SHP77 (cell line): Measurements from ENCODE around the gene HS3ST5.
"Not testable (repeated sequence)": the region's sequence is repeated elsewhere in the genome, so short reads cannot be mapped to it uniquely, and the experiment has no call there.

Source experiments
- DNase-seq, 2 experiments: peaks; one replicate each; lab custom pipeline; 2025; lab: John Stamatoyannopoulos, UW

HS3ST5 gene

GRCh38 chr6:114092943-114093342, 249.9 kb downstream of the HS3ST5 start:
- DNase-seq: no peak

- no peak for DNase-seq
Observed at GRCh38 chr6:114090626-114091025, 252.2 kb downstream of the HS3ST5 start.

- no peak for DNase-seq
Observed at GRCh38 chr6:114087496-114087895, 255.3 kb downstream of the HS3ST5 start.

GRCh38 chr6:114085211-114085610, 257.6 kb downstream of the HS3ST5 start:
- no peak for DNase-seq

- no peak for DNase-seq
Observed at GRCh38 chr6:114084327-114084890, 258.4 kb downstream of the HS3ST5 start.

GRCh38 chr6:114083251-114083650, 259.6 kb downstream of the HS3ST5 start:
- DNase-seq: no peak

- DNase-seq: no peak
Observed at GRCh38 chr6:114081730-114082129, 261.1 kb downstream of the HS3ST5 start.

GRCh38 chr6:114080891-114081510, 261.8 kb downstream of the HS3ST5 start:
- DNase-seq: no peak

GRCh38 chr6:114080410-114080809, 262.4 kb downstream of the HS3ST5 start:
- not testable (repeated sequence) for DNase-seq

- no peak for DNase-seq
Observed at GRCh38 chr6:114075777-114076176, 267.0 kb downstream of the HS3ST5 start.

GRCh38 chr6:114075300-114075699, 267.5 kb downstream of the HS3ST5 start:
- no peak for DNase-seq

GRCh38 chr6:114068771-114069170, 274.1 kb downstream of the HS3ST5 start:
- no peak for DNase-seq

- DNase-seq: no peak
Observed at GRCh38 chr6:114068116-114068515, 274.7 kb downstream of the HS3ST5 start.

- DNase-seq: no peak
Observed at GRCh38 chr6:114064862-114065261, 278.0 kb downstream of the HS3ST5 start.

- DNase-seq: no peak
Observed at GRCh38 chr6:114063956-114064355, 278.9 kb downstream of the HS3ST5 start.

- DNase-seq: no peak
Observed at GRCh38 chr6:114062199-114062598, 280.6 kb downstream of the HS3ST5 start.

GRCh38 chr6:114061741-114062140, 281.1 kb downstream of the HS3ST5 start:
- DNase-seq: no peak

- DNase-seq: no peak
Observed at GRCh38 chr6:114061116-114061515, 281.7 kb downstream of the HS3ST5 start.

- DNase-seq: no peak
Observed at GRCh38 chr6:114058435-114058834, 284.4 kb downstream of the HS3ST5 start.

GRCh38 chr6:114055763-114056162, 287.1 kb downstream of the HS3ST5 start:
- no peak for DNase-seq

- no peak for DNase-seq
Observed at GRCh38 chr6:114055349-114055748, 287.5 kb downstream of the HS3ST5 start.

- no peak for DNase-seq
Observed at GRCh38 chr6:114053791-114054190, 289.0 kb downstream of the HS3ST5 start.

- no peak for DNase-seq
Observed at GRCh38 chr6:114052141-114052540, 290.7 kb downstream of the HS3ST5 start.

GRCh38 chr6:114051031-114051430, 291.8 kb downstream of the HS3ST5 start:
- no peak for DNase-seq
